GM19452 (cell line): ENCODE data around the gene POLN.

Experiments used
- ATAC-seq: cut with Tn5 transposase; IDR thresholded peaks from one replicate; pipeline ENCODE4 v1.9.1; 2021; ENCODE audit not compliant: unreplicated experiment

The POLN gene

GRCh38 chr4:2072971-2073807, 168.7 kb downstream of the POLN start:
- no peak for ATAC-seq

GRCh38 chr4:2071912-2072867, 169.7 kb downstream of the POLN start:
- no peak for ATAC-seq

GRCh38 chr4:2071252-2071911, 170.5 kb downstream of the POLN start:
- no peak for ATAC-seq

GRCh38 chr4:2070421-2071251, 171.3 kb downstream of the POLN start:
- ATAC-seq, result no peak

- ATAC-seq, result no peak
Measured at GRCh38 chr4:2069986-2070385, 171.9 kb downstream of the POLN start.

GRCh38 chr4:2069161-2069971, 172.6 kb downstream of the POLN start:
- ATAC-seq, result no peak

GRCh38 chr4:2068566-2068965, 173.4 kb downstream of the POLN start:
- no peak for ATAC-seq

- no peak for ATAC-seq
Measured at GRCh38 chr4:2068198-2068470, 173.8 kb downstream of the POLN start.

- no peak for ATAC-seq
Measured at GRCh38 chr4:2067446-2068197, 174.3 kb downstream of the POLN start.

- ATAC-seq, result no peak
Measured at GRCh38 chr4:2066571-2067445, 175.1 kb downstream of the POLN start.

GRCh38 chr4:2066011-2066551, 175.8 kb downstream of the POLN start:
- ATAC-seq, result no peak

- no peak for ATAC-seq
Measured at GRCh38 chr4:2065106-2065930, 176.6 kb downstream of the POLN start.

- no peak for ATAC-seq
Measured at GRCh38 chr4:2064276-2064991, 177.5 kb downstream of the POLN start.

GRCh38 chr4:2063557-2064275, 178.2 kb downstream of the POLN start:
- ATAC-seq, result no peak

- no peak for ATAC-seq
Measured at GRCh38 chr4:2062808-2063524, 179.0 kb downstream of the POLN start.
